ENCODE measurements around the gene LRP3.

The LRP3 gene

DNA sequence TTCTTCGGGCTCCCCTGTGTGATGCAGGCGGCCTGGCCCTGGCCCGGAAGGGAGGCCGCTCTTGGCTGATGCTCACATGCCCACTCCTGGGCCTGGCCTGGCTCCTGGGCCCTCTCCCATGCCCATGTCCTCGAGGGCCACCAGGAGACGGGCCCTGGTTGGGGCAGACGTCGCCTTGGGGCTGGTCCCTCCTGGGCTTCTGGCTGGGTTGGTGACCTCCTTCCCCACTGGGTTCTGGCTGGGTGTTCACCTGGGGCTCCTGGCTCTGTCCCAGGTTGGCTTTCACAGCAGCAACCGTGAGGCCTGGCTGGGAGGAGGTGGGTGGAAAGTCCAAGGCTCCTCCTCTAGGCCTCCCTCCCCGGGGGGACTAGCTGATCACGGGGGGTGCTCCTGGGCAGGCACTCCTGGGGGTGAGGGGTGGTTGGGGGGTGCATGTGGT, 47.0 kb downstream of the LRP3 start:
- Histone ChIP-seq H3K4me1 (ENCODE audit: control insufficient read depth, insufficient read depth, low read length) (no peaks in the 10 kb centered on the region), H3K9ac (ENCODE audit: low read length) (no peak overlapping the region), H3K27me3 (ENCODE audit: control insufficient read depth, insufficient read depth, low read length) (peaks cover 2% of the 10 kb centered on the region), H3K27ac (ENCODE audit: low read depth, low read length) (no peak overlapping the region), H3K4me3 (ENCODE audit: low read length) (no peak overlapping the region), H3K36me3 (ENCODE audit: control insufficient read depth, insufficient read depth, low read length) (no peaks in the 10 kb centered on the region)

DNA sequence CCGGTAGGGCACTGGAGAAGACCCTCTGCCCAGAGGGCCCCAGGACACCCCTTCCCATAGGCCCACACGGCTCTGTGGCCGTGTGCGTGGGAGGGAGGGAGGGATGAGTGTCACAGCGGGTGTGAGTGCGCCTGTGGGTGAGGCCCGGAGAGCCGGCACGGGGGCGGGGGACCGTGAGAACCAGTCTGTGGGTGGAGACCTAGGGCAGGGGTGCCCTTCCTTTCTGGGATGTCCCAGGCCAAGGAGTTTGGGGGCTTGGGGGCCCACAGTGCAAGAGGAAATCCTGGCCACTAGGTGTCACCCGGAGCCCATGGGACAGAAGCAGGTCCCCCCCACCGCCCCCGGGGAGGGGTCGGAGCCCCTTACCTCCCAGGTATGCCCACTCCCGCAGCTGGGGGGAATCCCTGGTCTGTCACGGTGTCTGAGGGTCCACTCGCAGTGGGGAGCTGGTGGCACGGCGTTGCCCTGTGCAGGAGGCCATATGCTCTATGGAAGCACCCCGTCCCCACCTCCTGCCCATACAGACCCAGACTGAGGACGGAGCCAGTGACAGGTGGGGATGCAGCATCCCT, 47.5 kb downstream of the LRP3 start:
- H3K36me3 ChIP-seq (ENCODE audit: control insufficient read depth, insufficient read depth, low read length): no peaks in the 10 kb centered on the region
- no peak overlapping the region for H3K9ac ChIP-seq (ENCODE audit: low read length)
- H3K27me3 ChIP-seq (ENCODE audit: control insufficient read depth, insufficient read depth, low read length): peaks cover 2% of the 10 kb centered on the region
- H3K27ac ChIP-seq (ENCODE audit: low read depth, low read length): no peak overlapping the region
- no peak overlapping the region for H3K4me3 ChIP-seq (ENCODE audit: low read length)
- no peaks in the 10 kb centered on the region for H3K4me1 ChIP-seq (ENCODE audit: control insufficient read depth, insufficient read depth, low read length)

DNA sequence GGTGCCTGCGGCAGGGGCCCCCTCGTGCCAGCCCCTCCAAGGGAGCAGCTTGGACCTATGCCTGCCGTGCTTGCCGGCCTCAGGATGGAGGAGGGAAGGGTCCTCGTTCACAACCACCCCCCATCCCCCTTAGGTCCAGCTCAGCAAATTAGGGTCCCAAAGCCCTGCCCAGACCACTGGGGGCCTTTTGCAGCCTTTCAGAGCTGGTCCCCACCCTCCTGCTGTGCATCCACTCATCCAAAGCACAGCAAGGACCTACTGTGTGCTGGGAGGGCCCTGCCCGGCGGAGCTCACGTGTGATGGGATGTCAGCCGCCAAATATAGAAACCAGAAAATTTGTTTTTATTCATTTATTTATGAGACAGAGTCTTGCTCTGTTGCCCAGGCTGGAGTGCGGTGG, 48.0 kb downstream of the LRP3 start:
- Histone ChIP-seq H3K4me1 (ENCODE audit: control insufficient read depth, insufficient read depth, low read length) (no peaks in the 10 kb centered on the region), H3K9ac (ENCODE audit: low read length) (no peak overlapping the region), H3K36me3 (ENCODE audit: control insufficient read depth, insufficient read depth, low read length) (no peaks in the 10 kb centered on the region), H3K27ac (ENCODE audit: low read depth, low read length) (no peak overlapping the region), H3K4me3 (ENCODE audit: low read length) (no peak overlapping the region), H3K27me3 (ENCODE audit: control insufficient read depth, insufficient read depth, low read length) (peaks cover 2% of the 10 kb centered on the region)

DNA sequence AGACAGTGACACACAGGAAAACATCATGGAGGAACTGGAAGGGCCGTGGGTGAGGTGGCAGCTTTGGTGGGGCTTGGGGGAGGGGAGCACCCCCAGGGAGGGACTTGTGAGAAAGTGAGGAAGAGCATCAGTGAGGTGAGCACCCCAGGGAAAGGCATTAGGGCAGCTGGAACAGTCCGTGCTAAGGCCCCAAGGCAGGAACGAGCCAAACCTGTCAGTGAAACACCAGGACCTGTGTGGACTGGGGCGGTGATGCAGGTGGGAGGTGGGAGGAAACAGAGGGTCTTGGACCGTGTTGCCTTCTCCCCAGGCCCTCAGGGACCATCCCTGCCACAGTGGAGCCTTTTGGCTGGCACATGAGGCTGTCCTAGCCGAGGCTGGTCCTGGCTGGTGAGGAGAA, 48.8 kb downstream of the LRP3 start:
- H3K4me3 ChIP-seq (ENCODE audit: low read length): no peak overlapping the region

DNA sequence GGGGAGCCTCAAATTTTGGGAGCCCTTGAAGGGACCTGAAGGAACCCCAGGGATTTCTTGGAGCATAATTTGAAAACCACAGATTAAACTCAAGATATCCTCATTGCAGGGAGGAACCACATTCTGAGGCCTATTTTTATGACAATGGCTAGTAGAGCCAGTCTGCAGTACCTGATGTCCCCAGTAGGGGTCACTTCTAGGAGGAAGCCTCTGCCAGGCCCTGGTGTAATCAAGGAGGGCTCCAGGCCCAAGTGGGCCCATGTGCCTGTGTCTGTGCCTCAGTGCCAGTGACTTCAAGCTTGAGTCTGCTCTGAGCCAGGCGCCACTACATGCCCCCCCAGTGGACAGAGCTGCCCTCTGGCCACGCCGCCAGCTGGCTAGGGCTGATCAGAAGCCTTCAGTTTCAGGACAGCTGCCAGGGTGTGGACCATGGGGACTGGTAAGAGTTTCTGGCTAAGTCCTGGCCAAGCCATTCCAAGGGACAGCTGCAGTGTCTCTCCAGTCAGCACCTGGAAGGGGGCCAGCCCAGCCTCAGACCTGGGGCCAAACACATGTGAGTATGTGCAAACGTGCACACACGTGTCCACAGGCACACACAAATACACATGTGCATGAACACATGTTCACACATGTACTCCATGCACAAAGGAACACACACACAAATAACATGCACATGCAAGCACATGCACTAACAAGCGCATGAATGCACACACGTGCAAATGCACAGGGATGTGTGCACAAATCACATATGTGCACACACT, 52.0 kb downstream of the LRP3 start:
- no peaks in the 10 kb centered on the region for H3K4me1 ChIP-seq (ENCODE audit: control insufficient read depth, insufficient read depth, low read length)

More for the DNA sequence above, 48.8 kb downstream of the LRP3 start:
- H3K27ac ChIP-seq (ENCODE audit: low read depth, low read length): no peak overlapping the region
- peaks cover 2% of the 10 kb centered on the region for H3K27me3 ChIP-seq (ENCODE audit: control insufficient read depth, insufficient read depth, low read length)
- H3K9ac ChIP-seq (ENCODE audit: low read length): no peak overlapping the region
- H3K4me1 ChIP-seq (ENCODE audit: control insufficient read depth, insufficient read depth, low read length): no peaks in the 10 kb centered on the region
- H3K36me3 ChIP-seq (ENCODE audit: control insufficient read depth, insufficient read depth, low read length): no peaks in the 10 kb centered on the region

DNA sequence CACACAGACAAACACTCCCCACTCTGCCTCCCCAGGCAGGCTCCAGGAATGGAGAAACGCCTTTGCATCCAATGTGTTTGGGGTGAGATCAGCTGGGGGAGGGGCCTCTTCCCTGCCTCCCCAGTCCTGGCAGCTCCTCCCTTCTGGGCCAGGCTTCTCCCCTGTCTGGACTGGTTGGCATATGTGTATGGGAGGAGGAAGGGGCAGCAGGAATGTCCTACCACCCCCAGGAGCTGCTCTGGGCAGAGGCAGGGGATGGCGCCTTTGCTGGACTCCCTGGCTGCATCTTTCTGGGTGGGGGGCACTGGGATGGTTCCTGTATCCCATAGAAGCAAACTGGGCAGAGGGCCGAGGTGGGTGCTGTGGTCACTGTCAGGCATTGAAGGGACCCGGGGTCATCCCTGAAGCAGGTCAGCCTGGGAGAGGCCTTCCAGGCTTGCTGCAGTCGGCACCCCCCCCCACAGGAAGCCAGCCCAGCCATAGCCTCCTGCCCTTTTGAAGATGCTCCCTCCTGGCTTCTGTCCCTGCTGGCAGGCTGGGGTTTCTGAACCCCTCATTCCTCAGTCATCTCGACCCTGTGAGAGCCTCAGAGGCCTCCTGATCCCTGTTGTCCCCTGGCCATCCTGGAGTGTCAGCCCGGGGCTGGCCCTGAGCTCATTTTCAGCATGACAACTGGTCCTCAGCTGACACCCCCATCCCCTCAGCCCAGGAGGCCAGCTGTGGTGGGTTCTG, 52.7 kb downstream of the LRP3 start:
- H3K36me3 ChIP-seq (ENCODE audit: control insufficient read depth, insufficient read depth, low read length): no peaks in the 10 kb centered on the region
- peaks cover 2% of the 10 kb centered on the region for H3K27me3 ChIP-seq (ENCODE audit: control insufficient read depth, insufficient read depth, low read length)
- H3K27ac ChIP-seq (ENCODE audit: low read depth, low read length): no peak overlapping the region
- H3K4me1 ChIP-seq (ENCODE audit: control insufficient read depth, insufficient read depth, low read length): no peaks in the 10 kb centered on the region
- no peak overlapping the region for H3K4me3 ChIP-seq (ENCODE audit: low read length)
- H3K9ac ChIP-seq (ENCODE audit: low read length): no peak overlapping the region

More for the DNA sequence above, 52.0 kb downstream of the LRP3 start:
- H3K4me3 ChIP-seq (ENCODE audit: low read length): no peak overlapping the region
- no peak overlapping the region for H3K9ac ChIP-seq (ENCODE audit: low read length)
- no peaks in the 10 kb centered on the region for H3K36me3 ChIP-seq (ENCODE audit: control insufficient read depth, insufficient read depth, low read length)
- no peak overlapping the region for H3K27ac ChIP-seq (ENCODE audit: low read depth, low read length)
- H3K27me3 ChIP-seq (ENCODE audit: control insufficient read depth, insufficient read depth, low read length): peaks cover 2% of the 10 kb centered on the region

DNA sequence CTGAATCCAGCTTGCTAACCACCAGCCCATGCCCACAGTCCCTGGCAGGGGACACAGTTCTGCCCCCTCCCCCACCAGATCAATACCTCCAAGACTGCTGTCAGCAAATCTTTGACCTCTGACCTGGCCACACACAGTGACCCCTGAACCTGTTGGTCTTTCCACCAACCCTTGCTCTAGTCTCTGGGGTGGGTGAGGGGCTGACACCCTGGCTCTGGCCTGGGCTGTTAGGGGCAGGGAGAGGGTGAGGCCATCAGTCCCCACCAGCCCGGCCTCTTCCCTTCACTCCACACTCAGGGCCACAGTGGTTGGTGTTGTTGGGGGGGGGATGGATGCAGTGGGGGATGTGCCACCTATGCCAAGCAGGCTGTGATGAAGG, 53.3 kb downstream of the LRP3 start:
- H3K4me1 ChIP-seq (ENCODE audit: control insufficient read depth, insufficient read depth, low read length): no peaks in the 10 kb centered on the region
- no peak overlapping the region for H3K4me3 ChIP-seq (ENCODE audit: low read length)
- no peak overlapping the region for H3K27ac ChIP-seq (ENCODE audit: low read depth, low read length)
- no peak overlapping the region for H3K9ac ChIP-seq (ENCODE audit: low read length)
- H3K36me3 ChIP-seq (ENCODE audit: control insufficient read depth, insufficient read depth, low read length): no peaks in the 10 kb centered on the region
- H3K27me3 ChIP-seq (ENCODE audit: control insufficient read depth, insufficient read depth, low read length): peaks cover 2% of the 10 kb centered on the region

DNA sequence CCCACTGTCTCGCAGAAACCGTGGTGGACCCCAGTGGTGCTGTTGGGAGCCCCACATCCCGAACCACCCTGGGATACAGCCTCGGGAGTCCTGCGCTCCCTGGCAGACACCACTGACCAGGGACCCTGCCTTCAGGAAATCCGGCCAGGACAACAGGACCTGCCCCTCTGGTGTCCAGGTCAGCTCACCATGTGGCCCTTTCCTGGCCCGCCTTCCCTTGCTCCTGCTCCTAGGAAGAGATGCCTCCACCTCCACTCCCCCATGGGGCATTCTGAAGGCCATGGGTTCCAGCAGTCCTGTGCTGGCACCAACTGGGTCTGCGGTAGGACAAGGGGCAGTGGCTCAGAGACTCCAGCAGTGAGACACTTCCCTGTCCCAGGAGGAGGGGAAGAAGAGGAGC, 54.0 kb downstream of the LRP3 start:
- H3K36me3 ChIP-seq (ENCODE audit: control insufficient read depth, insufficient read depth, low read length): no peaks in the 10 kb centered on the region
- H3K27ac ChIP-seq (ENCODE audit: low read depth, low read length): no peak overlapping the region
- H3K9ac ChIP-seq (ENCODE audit: low read length): no peak overlapping the region
- no peaks in the 10 kb centered on the region for H3K27me3 ChIP-seq (ENCODE audit: control insufficient read depth, insufficient read depth, low read length)
- H3K4me1 ChIP-seq (ENCODE audit: control insufficient read depth, insufficient read depth, low read length): no peaks in the 10 kb centered on the region
- H3K4me3 ChIP-seq (ENCODE audit: low read length): no peak overlapping the region

DNA sequence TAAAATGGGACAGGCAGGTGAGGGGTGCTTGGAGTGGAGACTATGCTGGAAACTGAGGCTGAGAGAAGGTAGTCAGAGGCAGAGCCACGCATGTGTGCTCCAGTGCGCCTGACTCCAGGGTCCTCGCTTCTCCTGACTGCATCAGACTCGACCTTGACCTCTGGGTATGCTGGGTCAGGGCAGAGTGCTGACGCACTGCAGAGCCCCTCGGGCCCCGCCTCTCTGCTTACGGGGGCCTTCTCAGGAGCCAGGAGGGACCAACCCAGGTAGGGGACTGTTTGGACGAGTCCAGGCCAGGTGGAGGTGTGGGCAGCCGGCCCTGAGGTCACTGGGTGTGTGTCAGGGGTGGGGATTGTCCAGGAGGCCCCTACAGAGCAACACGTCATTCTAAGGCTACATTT, 54.4 kb downstream of the LRP3 start:
- no peak overlapping the region for H3K9ac ChIP-seq (ENCODE audit: low read length)
- H3K27ac ChIP-seq (ENCODE audit: low read depth, low read length): no peak overlapping the region

DNA sequence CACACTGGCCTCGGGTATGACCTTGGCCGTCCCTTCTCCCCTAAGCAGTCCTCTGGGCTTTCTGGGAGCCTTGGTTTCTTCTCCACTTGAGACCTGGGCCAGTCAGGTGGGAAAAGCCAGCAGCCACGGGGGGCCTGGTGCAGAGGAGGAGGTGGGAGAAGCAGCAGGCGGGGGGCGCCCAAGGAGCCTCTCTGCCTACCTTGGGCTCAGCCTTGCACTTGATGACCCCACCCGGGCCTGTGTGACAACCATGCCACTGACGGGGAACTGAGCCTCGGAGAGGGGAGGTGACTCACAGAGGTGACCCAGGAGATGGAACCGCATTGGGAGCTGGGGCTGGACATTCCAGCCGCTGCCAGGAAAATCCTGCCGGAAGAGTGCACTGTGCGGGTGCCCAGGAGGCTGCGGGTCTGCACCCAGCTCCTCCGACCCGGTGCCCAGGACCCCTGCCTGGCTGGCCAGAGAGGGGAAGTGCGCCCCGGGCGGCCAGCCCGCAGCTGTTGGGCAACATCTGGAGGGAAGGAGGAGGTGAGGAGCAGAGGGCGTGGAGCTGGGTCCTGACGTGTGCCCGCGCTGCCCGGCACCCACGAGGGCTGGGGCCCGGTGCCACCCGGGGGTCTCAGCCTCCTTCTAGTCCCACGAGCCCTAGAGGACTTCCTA, 55.0 kb downstream of the LRP3 start:
- H3K9ac ChIP-seq (ENCODE audit: low read length): no peak overlapping the region
- no peaks in the 10 kb centered on the region for H3K27me3 ChIP-seq (ENCODE audit: control insufficient read depth, insufficient read depth, low read length)
- no peak overlapping the region for H3K27ac ChIP-seq (ENCODE audit: low read depth, low read length)
- H3K4me1 ChIP-seq (ENCODE audit: control insufficient read depth, insufficient read depth, low read length): no peaks in the 10 kb centered on the region
- no peak overlapping the region for H3K4me3 ChIP-seq (ENCODE audit: low read length)
- H3K36me3 ChIP-seq (ENCODE audit: control insufficient read depth, insufficient read depth, low read length): no peaks in the 10 kb centered on the region

More for the DNA sequence above, 54.4 kb downstream of the LRP3 start:
- Histone ChIP-seq H3K4me3 (ENCODE audit: low read length) (no peak overlapping the region), H3K27me3 (ENCODE audit: control insufficient read depth, insufficient read depth, low read length) (no peaks in the 10 kb centered on the region), H3K36me3 (ENCODE audit: control insufficient read depth, insufficient read depth, low read length) (no peaks in the 10 kb centered on the region), H3K4me1 (ENCODE audit: control insufficient read depth, insufficient read depth, low read length) (no peaks in the 10 kb centered on the region)

DNA sequence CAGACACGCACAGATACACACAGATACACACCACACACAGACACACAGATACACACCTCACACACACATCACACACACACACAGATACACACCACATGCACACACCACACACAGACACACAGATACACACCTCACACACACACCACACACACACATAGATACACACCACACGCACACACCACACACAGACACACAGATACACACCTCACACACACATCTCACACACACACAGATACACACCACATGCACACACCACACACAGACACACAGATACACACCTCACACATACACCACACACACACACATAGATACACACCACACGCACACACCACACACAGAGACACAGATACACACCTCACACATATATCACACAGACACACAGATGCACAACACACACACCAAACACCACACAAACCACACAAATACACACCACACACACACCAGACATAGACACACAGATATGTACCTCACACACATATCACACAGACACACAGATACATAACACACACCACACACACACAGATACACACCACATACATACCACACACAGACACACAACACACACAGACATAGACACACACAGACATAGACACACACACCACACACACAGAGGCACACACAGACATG, 55.7 kb downstream of the LRP3 start:
- no peak overlapping the region for H3K27ac ChIP-seq (ENCODE audit: low read depth, low read length)
- H3K4me3 ChIP-seq (ENCODE audit: low read length): no peak overlapping the region
- no peaks in the 10 kb centered on the region for H3K27me3 ChIP-seq (ENCODE audit: control insufficient read depth, insufficient read depth, low read length)
- H3K9ac ChIP-seq (ENCODE audit: low read length): no peak overlapping the region
- no peaks in the 10 kb centered on the region for H3K4me1 ChIP-seq (ENCODE audit: control insufficient read depth, insufficient read depth, low read length)
- no peaks in the 10 kb centered on the region for H3K36me3 ChIP-seq (ENCODE audit: control insufficient read depth, insufficient read depth, low read length)

DNA sequence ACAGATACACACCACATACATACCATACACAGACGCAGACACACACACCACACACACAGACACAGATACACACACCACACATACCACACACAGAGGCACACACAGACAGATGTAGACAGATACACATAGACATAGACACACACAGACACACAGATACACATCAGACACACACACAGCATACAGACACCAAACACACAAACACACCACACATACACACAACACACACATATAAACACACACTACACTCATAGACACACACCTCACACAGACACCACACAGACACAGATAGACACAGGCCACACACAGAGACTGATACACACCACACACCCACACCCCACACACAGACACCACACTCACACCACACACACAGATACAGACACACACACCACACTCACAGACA, 56.4 kb downstream of the LRP3 start:
- no peak overlapping the region for H3K4me3 ChIP-seq (ENCODE audit: low read length)
- no peaks in the 10 kb centered on the region for H3K4me1 ChIP-seq (ENCODE audit: control insufficient read depth, insufficient read depth, low read length)
- H3K9ac ChIP-seq (ENCODE audit: low read length): no peak overlapping the region
- H3K36me3 ChIP-seq (ENCODE audit: control insufficient read depth, insufficient read depth, low read length): no peaks in the 10 kb centered on the region
- no peak overlapping the region for H3K27ac ChIP-seq (ENCODE audit: low read depth, low read length)
- no peaks in the 10 kb centered on the region for H3K27me3 ChIP-seq (ENCODE audit: control insufficient read depth, insufficient read depth, low read length)

Data from rectal smooth muscle tissue (tissue), 1 donor.